ENCODE measurements around the gene KLF7. TPM values are rescaled to one million over a fixed set of nuclear protein-coding genes. Genes with fewer than 3 reads are reported as not detected.

Gene KLF7
- total RNA-seq, 2 experiments from 2014 or later: 4.7 to 6.8 TPM

DNA sequence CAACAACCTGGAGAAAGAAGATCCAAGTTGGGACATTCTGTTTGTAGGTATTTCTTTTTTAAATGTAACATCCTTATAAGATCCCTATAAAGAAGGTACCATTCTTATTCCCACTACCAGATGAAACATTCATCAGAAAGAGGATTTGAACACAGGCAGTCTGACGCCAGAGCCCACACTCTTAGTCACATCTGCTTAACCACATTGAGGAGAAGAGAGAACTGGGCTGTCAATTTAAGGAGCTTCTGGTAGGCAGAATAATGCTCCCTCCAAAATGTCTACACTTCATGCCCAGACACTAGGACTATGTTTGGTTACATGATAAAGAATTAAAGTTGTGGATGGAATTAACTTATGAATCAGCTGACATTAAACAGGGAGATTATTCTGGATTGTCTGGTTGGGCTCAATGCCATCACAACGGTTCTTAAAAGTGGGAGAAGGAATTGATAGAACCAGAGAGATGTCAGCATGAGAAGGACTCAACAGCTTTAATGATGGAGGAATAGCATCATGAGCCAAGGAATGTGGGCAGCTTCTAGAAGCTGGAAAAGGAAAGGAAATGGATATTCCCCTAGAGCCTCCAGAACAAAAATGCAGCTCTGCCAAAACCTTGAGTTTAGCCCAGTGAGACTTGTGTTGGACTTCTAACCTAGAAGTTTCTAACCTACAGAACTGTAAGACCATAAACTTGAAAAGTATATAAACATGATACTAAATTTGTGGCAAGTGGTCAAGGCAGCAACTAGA, 82.2 kb downstream of the KLF7 start:
- H3K36me3 Mint-ChIP-seq: peaks cover 8% of the 10 kb centered on the region

DNA sequence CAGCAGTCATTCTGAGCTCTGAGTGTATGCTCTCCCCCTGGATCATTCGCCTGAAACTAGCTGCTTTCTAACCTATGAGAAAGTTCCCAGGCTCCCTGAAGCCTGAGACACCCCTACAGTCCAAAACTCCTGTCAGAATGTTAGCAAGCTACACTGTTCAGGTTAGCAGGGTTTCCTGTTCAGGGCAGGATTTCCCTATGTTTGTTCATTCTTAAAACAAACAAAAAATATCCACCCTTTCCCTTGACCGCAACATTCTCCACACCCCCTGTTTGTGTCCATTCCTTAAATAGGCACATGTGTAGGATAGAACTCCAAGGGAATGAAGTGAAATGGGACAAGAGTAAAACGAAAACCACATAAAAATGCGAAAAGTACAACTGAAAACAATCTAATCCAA, 83.1 kb downstream of the KLF7 start:
- no peak for ATAC-seq

More for the DNA sequence above, 82.2 kb downstream of the KLF7 start:
- Mint-ChIP-seq H3K27ac (no peak overlapping the region), H3K4me1 (no peaks in the 10 kb centered on the region), H3K27me3 (peaks cover 5% of the 10 kb centered on the region), H3K4me3 (no peak overlapping the region), H3K9me3 (ENCODE audit: low read depth) (no peaks in the 10 kb centered on the region)
- CTCF ChIA-PET: no interaction called here
- ATAC-seq: no peak
- no peak for DNase-seq

DNA sequence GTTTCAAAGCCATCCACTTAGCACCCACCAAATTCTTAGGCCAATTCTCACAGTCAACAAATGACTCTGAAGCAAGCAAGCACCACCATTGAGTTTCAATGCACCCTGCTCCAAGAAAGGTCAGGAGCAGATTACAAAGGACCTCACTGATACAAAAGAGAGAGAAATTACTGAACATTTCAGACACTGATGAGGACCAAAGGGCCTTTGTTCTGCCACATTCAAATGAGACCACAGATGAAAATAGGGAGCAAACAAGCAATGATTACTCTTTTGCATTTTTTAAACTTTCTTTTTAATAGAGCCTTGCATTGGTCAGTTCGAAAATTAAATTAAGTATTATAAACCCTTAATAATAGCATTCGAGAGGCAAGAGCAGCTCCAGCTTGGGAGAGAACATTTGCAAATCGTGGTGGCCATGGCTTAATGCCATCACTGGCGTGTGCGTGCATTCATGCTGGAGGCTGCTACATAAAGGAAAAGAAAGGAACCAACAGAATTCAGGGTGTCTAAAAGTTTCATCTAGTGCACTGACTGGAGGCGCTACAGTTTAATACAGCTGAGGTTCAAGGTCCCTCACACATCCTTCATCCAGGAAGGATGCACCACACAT, 87.5 kb downstream of the KLF7 start:
- Mint-ChIP-seq H3K27me3 (peaks cover 14% of the 10 kb centered on the region), H3K27ac (no peak overlapping the region), H3K36me3 (peaks cover 8% of the 10 kb centered on the region), H3K4me3 (no peak overlapping the region), H3K4me1 (peaks cover 17% of the 10 kb centered on the region), H3K9me3 (ENCODE audit: low read depth) (no peaks in the 10 kb centered on the region)
- CTCF ChIA-PET: no interaction called here
- no peak for DNase-seq
- ATAC-seq: no peak

More for the DNA sequence above, 83.1 kb downstream of the KLF7 start:
- no peak for DNase-seq
- no peaks in the 10 kb centered on the region for H3K9me3 Mint-ChIP-seq (ENCODE audit: low read depth)
- no peak overlapping the region for H3K4me3 Mint-ChIP-seq
- H3K27ac Mint-ChIP-seq: no peak overlapping the region
- peaks cover 8% of the 10 kb centered on the region for H3K36me3 Mint-ChIP-seq
- H3K4me1 Mint-ChIP-seq: no peaks in the 10 kb centered on the region
- CTCF ChIA-PET: no interaction called here
- H3K27me3 Mint-ChIP-seq: no peaks in the 10 kb centered on the region

DNA sequence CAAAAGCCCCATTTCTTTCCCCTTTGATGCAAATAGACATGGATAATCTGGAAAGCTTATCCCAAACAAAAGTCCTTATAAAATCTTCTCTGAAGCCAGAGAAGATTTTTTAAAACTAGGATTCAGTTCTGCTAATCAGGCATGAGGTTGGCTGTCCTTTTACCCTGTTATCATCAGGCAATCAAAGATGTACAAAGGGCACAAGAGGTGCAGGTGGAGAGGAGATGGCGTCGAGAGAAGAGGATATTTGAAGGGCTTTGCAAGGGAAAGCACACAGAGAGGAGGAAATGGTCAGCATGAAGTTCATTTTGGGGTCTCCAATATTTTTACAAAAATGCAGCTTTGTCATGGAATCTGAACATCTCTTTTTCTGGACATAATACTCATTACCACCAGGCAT, 88.5 kb downstream of the KLF7 start:
- Mint-ChIP-seq H3K4me3 (no peak overlapping the region), H3K27ac (no peak overlapping the region), H3K9me3 (ENCODE audit: low read depth) (no peaks in the 10 kb centered on the region), H3K27me3 (peaks cover 23% of the 10 kb centered on the region), H3K36me3 (peaks cover 8% of the 10 kb centered on the region), H3K4me1 (peaks cover 20% of the 10 kb centered on the region)
- CTCF ChIA-PET: no interaction called here
- no peak for DNase-seq
- ATAC-seq: no peak

GRCh38 chr2:207075456-207075855, 90.3 kb downstream of the KLF7 start:
- CTCF ChIA-PET: no interaction called here
- H3K4me3 Mint-ChIP-seq: no peak overlapping the region
- peaks cover 24% of the 10 kb centered on the region for H3K27me3 Mint-ChIP-seq
- no peak overlapping the region for H3K27ac Mint-ChIP-seq
- peaks cover 8% of the 10 kb centered on the region for H3K36me3 Mint-ChIP-seq
- no peaks in the 10 kb centered on the region for H3K9me3 Mint-ChIP-seq (ENCODE audit: low read depth)
- DNase-seq: no peak
- H3K4me1 Mint-ChIP-seq: peaks cover 20% of the 10 kb centered on the region
- no peak for ATAC-seq

DNA sequence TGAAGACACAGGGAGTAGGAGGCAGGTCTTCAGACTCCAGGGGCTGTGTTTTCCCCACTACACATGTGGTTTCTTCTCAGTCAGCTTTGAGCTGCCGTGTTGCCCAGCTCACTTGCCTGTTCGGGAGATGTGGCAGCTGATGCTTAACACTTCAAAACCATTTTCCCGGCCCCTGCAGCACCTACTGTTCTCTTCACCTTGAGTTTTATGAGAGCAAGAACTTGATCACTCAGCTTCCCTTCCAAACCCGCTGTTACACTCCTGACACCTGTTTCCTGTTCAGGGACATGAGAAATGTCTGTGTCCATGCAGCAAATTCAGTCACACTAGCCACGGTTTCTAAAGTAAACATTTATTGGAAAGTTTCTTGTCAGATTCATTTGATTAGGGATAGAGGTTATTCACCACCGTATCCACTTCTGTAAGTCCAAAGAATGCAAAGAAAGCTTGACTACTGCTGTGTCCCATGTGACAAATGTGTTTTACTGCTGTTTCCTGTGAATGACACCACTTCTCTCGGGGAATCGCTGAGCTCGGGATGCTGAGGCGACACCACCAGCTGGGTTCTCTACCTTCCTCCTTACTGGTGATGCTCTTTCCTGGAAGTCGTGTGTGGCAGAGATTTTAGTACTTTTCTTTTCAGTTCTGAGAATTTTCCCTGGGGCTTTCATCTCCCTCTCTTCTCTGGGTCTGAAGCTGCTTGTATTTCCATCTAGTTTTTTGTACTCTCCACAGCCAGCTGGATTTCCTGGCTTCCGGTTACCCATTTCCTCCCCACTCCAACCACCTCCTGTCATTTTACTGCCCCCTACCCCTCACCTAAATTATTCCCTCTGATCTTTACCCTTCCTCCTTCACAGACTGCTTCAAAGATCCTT, 91.7 kb downstream of the KLF7 start:
- H3K9me3 Mint-ChIP-seq (ENCODE audit: low read depth): no peaks in the 10 kb centered on the region
- DNase-seq (peak; percentile 50), ATAC-seq (peak; percentile 79)
- H3K36me3 Mint-ChIP-seq: peaks cover 3% of the 10 kb centered on the region
- H3K27ac Mint-ChIP-seq: peak overlapping the region; percentile 57
- CTCF ChIA-PET: interaction anchor here (1.0 kb wide), 1 partner anchor 12 kb away, joined by 3 read pairs; no protein-coding TSS in a partner anchor
- H3K4me1 Mint-ChIP-seq: peaks cover 20% of the 10 kb centered on the region
- peaks cover 24% of the 10 kb centered on the region for H3K27me3 Mint-ChIP-seq
- H3K4me3 Mint-ChIP-seq: peak overlapping the region; percentile 48

DNA sequence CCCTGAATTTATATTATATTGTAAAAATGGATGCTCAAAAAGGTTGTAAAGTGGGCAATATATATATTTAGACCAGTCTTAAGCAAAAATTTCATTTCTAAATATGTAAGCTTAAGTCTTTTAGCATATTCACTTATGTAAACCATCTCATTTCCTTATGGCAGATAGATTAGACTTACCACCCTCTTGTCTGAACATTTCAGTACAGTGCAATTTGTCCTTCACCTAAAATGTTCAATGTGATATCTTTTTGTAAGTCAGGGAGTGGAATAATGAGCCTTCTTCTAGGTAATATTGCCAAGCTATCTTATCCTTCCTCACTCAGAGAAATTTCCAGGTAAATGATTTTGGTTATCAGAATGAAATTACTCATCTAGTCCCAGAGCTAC, 92.3 kb downstream of the KLF7 start:
- Mint-ChIP-seq H3K36me3 (no peaks in the 10 kb centered on the region), H3K4me3 (peak overlapping the region; percentile 48), H3K27ac (no peak overlapping the region), H3K4me1 (peaks cover 20% of the 10 kb centered on the region), H3K27me3 (peaks cover 24% of the 10 kb centered on the region), H3K9me3 (ENCODE audit: low read depth) (no peaks in the 10 kb centered on the region)
- ATAC-seq (no peak), DNase-seq (no peak)
- CTCF ChIA-PET: no interaction called here

DNA sequence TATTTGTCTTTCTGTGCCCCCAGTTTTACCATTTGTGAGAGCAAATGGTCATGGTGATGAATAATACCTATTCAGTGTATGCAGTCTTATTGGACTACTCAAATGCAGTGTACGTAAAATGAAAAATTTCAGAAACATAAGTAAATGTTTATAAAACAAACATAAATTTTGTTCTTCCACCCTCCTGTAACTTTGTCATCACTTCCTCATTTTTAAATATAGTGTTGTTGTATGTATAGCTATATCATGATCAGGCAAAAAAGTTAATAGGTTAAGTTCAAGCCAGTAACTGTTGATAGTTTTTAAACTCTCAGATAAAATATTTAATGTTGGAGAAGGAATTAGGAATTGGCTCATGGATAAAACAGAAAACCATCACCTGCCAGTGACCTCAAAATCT, 93.2 kb downstream of the KLF7 start:
- Mint-ChIP-seq H3K4me3 (no peak overlapping the region), H3K27ac (no peak overlapping the region), H3K4me1 (peaks cover 20% of the 10 kb centered on the region), H3K36me3 (no peaks in the 10 kb centered on the region), H3K27me3 (peaks cover 24% of the 10 kb centered on the region), H3K9me3 (ENCODE audit: low read depth) (no peaks in the 10 kb centered on the region)
- CTCF ChIA-PET: no interaction called here
- no peak for ATAC-seq
- no peak for DNase-seq

DNA sequence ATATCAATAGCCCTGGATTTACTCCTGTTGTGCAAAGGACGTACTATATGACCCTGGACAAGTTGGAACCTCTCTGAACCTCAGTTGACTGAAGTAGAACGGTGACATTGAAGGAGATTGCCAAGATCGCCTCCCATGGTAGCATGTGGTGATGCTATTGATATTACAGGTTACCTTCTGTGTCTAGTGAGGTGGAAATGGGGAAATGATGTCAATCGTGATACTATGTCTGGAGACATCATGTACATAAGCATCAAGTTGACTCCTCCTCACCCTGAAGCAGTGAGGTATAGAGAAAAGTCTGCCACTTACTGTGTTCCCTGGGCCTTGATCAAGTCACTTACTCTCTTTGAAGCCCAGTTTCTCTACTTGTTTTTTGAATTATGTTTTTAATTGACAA, 93.9 kb downstream of the KLF7 start:
- Mint-ChIP-seq H3K9me3 (ENCODE audit: low read depth) (no peaks in the 10 kb centered on the region), H3K27ac (no peak overlapping the region), H3K4me3 (no peak overlapping the region), H3K27me3 (peaks cover 24% of the 10 kb centered on the region), H3K36me3 (no peaks in the 10 kb centered on the region), H3K4me1 (peaks cover 20% of the 10 kb centered on the region)
- CTCF ChIA-PET: no interaction called here
- no peak for DNase-seq
- ATAC-seq: no peak

GRCh38 chr2:207067473-207067872, 98.3 kb downstream of the KLF7 start:
- Mint-ChIP-seq H3K27me3 (peaks cover 18% of the 10 kb centered on the region), H3K9me3 (ENCODE audit: low read depth) (no peaks in the 10 kb centered on the region), H3K4me3 (no peak overlapping the region), H3K27ac (no peak overlapping the region), H3K36me3 (no peaks in the 10 kb centered on the region), H3K4me1 (no peaks in the 10 kb centered on the region)
- ATAC-seq (no peak), DNase-seq (no peak)
- CTCF ChIA-PET: no interaction called here

DNA sequence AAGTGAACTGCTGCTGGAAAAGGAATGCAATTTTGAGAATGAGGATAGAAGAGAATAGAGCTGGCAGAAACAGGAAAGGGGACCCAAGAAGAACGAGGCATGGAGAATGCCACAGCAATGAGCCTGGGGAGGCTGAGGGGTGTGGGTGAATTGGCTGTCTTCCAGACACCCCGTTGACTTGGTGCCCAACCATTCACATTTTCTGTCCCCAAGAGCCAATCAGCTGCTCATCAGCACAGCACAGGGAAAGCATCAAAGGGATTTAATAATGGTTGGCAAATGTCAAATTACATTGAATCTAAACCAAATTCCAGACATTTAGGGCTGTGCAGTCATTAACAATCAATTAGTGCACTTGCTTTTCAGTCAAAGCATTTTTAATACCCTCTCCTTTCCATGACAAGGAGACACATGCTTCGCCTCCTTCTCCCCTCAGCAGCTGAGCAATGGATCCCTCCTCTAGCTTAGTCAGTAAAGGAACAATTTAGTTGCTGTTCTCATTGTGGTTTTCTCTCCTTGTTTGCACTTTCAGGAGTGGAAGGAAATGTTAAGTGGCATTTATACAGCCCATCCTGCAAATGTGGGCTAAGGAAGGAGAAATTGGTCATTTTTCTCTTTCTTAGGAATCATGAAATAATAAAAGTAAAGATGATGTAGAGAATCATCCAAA, 98.8 kb downstream of the KLF7 start:
- H3K9me3 Mint-ChIP-seq (ENCODE audit: low read depth): no peaks in the 10 kb centered on the region
- peaks cover 16% of the 10 kb centered on the region for H3K27me3 Mint-ChIP-seq
- no peak overlapping the region for H3K27ac Mint-ChIP-seq
- DNase-seq: no peak
- CTCF ChIA-PET: no interaction called here
- H3K4me1 Mint-ChIP-seq: no peaks in the 10 kb centered on the region
- no peaks in the 10 kb centered on the region for H3K36me3 Mint-ChIP-seq
- H3K4me3 Mint-ChIP-seq: no peak overlapping the region
- ATAC-seq: no peak

- no peaks in the 10 kb centered on the region for H3K4me1 Mint-ChIP-seq
- DNase-seq: no peak
- CTCF ChIA-PET: no interaction called here
- no peaks in the 10 kb centered on the region for H3K36me3 Mint-ChIP-seq
- H3K27ac Mint-ChIP-seq: no peak overlapping the region
- no peaks in the 10 kb centered on the region for H3K9me3 Mint-ChIP-seq (ENCODE audit: low read depth)
- peaks cover 16% of the 10 kb centered on the region for H3K27me3 Mint-ChIP-seq
- ATAC-seq: no peak
- H3K4me3 Mint-ChIP-seq: no peak overlapping the region
Observed at GRCh38 chr2:207066166-207066565, 99.6 kb downstream of the KLF7 start.

- Mint-ChIP-seq H3K9me3 (ENCODE audit: low read depth) (no peaks in the 10 kb centered on the region), H3K27me3 (peaks cover 20% of the 10 kb centered on the region), H3K36me3 (no peaks in the 10 kb centered on the region), H3K27ac (no peak overlapping the region), H3K4me3 (no peak overlapping the region), H3K4me1 (no peaks in the 10 kb centered on the region)
- no peak for DNase-seq
- no peak for ATAC-seq
- CTCF ChIA-PET: no interaction called here
Observed at GRCh38 chr2:207064128-207064690, 101.5 kb downstream of the KLF7 start.

Data from activated CD8-positive, alpha-beta memory T cell treated with anti-CD3 and anti-CD28 coated beads, Interleukin-2, amount 10 ng/mL, durations not matched to agents 7 days and 5 days (primary cell).